ENCODE data around the gene HNRNPLL. TPM values are rescaled to one million over a fixed set of nuclear protein-coding genes. Genes with fewer than 3 reads are reported as not detected.

The HNRNPLL gene
- total RNA-seq, 1 experiment from 2014 or later: 43.2 TPM

GRCh38 chr2:38591152-38591551 is 11.6 kb downstream of the HNRNPLL start:
- Histone ChIP-seq H3K4me2 (ENCODE audit: low read length) (no peak overlapping the region), H3K9me3 (ENCODE audit: control insufficient read depth in 1 of 2, insufficient read depth in 1 of 2, low read depth in 1 of 2, low read length in 2 of 2) (no peaks in the 10 kb centered on the region), H3K4me1 (ENCODE audit: control insufficient read depth in 1 of 2, insufficient read depth in 2 of 2, low read length in 2 of 2) (peaks cover 0 to 5% of the 10 kb centered on the region in 2 experiments; a peak in 1 of 4 replicates), H3K4me3 (replicated peaks in 1 of 2; ENCODE audit: low read depth in 1 of 2, low read length in 2 of 2) (no peak overlapping the region), H3K27me3 (ENCODE audit: insufficient read depth, low read length) (no peaks in the 10 kb centered on the region), H3K9me2 (ENCODE audit: insufficient read depth) (no peaks in the 10 kb centered on the region), H4K20me1 (ENCODE audit: insufficient read depth) (no peaks in the 10 kb centered on the region), H3K36me3 (ENCODE audit: control insufficient read depth in 1 of 2, insufficient read depth in 2 of 2, low read length in 2 of 2) (0 out of 4 replicates have a peak, but pooled peaks cover 0 to 4% of the 10 kb centered on the region in 2 experiments), H3K79me2 (ENCODE audit: insufficient read depth, low read length) (peaks cover 70% of the 10 kb centered on the region), H3K27ac (ENCODE audit: low read depth, low read length) (no peak overlapping the region), H2AFZ (ENCODE audit: low read depth, low read length, poor library complexity, severe bottlenecking) (no peak overlapping the region), H3K9ac (ENCODE audit: low read length) (no peak overlapping the region)
- DNase-seq (ENCODE audit: low read depth, low spot score): no peak
- TF ChIP-seq, protein P1, sequence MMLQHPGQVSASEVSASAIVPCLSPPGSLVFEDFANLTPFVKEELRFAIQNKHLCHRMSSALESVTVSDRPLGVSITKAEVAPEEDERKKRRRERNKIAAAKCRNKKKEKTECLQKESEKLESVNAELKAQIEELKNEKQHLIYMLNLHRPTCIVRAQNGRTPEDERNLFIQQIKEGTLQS (IDR thresholded peaks at IDR 0.05): no peak
- TF ChIP-seq REST (IDR thresholded peaks at IDR 0.05; ENCODE audit: low read depth): no peak
- no TSS peak for BruUV-seq (replicated peaks)
- ChIA-PET CTCF (interaction anchor here (0.7 to 1.4 kb wide), 2 partner anchors 9 to 51 kb away, joined by 3 to 9 read pairs; no protein-coding TSS in a partner anchor), POLR2A (interaction anchor here (2.1 kb wide), 1 partner anchor 160 kb away, joined by 5 read pairs; the partner anchor contains the start of gene SRSF7), RAD21 (ENCODE audit: low non-redundant PET in 1 of 2, low total read pairs in 2 of 2, uncharacterized antibody in 2 of 2, unreplicated experiment in 2 of 2) (no interaction called here)
- no peak for ATAC-seq
- intact Hi-C loops (cut with micrococcal nuclease): no loop called here

GRCh38 chr2:38590053-38590452 is 12.7 kb downstream of the HNRNPLL start:
- CTCF ChIA-PET: interaction anchor here (1.4 kb wide), 1 partner anchor 8 kb away, joined by 9 read pairs; no protein-coding TSS in a partner anchor
- Histone ChIP-seq H2AFZ (ENCODE audit: low read depth, low read length, poor library complexity, severe bottlenecking) (no peak overlapping the region), H3K79me2 (ENCODE audit: insufficient read depth, low read length) (peaks cover 71% of the 10 kb centered on the region), H3K27ac (ENCODE audit: low read depth, low read length) (no peak overlapping the region), H3K27me3 (ENCODE audit: insufficient read depth, low read length) (no peaks in the 10 kb centered on the region), H3K9me3 (ENCODE audit: control insufficient read depth in 1 of 2, insufficient read depth in 1 of 2, low read depth in 1 of 2, low read length in 2 of 2) (no peaks in the 10 kb centered on the region), H3K9ac (ENCODE audit: low read length) (no peak overlapping the region), H3K4me2 (ENCODE audit: low read length) (no peak overlapping the region), H3K4me3 (replicated peaks in 1 of 2; ENCODE audit: low read depth in 1 of 2, low read length in 2 of 2) (no peak overlapping the region), H3K36me3 (ENCODE audit: control insufficient read depth in 1 of 2, insufficient read depth in 2 of 2, low read length in 2 of 2) (0 out of 4 replicates have a peak, but pooled peaks cover 0 to 4% of the 10 kb centered on the region in 2 experiments), H3K4me1 (ENCODE audit: control insufficient read depth in 1 of 2, insufficient read depth in 2 of 2, low read length in 2 of 2) (peaks cover 0 to 5% of the 10 kb centered on the region in 2 experiments; a peak in 1 of 4 replicates), H3K9me2 (ENCODE audit: insufficient read depth) (no peaks in the 10 kb centered on the region), H4K20me1 (ENCODE audit: insufficient read depth) (no peaks in the 10 kb centered on the region)
- TF ChIP-seq, protein P2, sequence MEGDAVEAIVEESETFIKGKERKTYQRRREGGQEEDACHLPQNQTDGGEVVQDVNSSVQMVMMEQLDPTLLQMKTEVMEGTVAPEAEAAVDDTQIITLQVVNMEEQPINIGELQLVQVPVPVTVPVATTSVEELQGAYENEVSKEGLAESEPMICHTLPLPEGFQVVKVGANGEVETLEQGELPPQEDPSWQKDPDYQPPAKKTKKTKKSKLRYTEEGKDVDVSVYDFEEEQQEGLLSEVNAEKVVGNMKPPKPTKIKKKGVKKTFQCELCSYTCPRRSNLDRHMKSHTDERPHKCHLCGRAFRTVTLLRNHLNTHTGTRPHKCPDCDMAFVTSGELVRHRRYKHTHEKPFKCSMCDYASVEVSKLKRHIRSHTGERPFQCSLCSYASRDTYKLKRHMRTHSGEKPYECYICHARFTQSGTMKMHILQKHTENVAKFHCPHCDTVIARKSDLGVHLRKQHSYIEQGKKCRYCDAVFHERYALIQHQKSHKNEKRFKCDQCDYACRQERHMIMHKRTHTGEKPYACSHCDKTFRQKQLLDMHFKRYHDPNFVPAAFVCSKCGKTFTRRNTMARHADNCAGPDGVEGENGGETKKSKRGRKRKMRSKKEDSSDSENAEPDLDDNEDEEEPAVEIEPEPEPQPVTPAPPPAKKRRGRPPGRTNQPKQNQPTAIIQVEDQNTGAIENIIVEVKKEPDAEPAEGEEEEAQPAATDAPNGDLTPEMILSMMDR (IDR thresholded peaks at IDR 0.05 in 2 of 3, conservative IDR thresholded peaks at IDR 0.05 in 1 of 3; ENCODE audit: borderline replicate concordance in 1 of 3, insufficient read depth in 1 of 3, low read depth in 2 of 3, low read length in 2 of 3): peak; percentile 13 to 50 (median 26); a peak in 3 of 6 replicates
- TF ChIP-seq RAD21 (IDR thresholded peaks at IDR 0.05; ENCODE audit: low read depth): no peak
- ATAC-seq: no peak
- DNase-seq (ENCODE audit: low read depth, low spot score): no peak
- RAD21 ChIA-PET (ENCODE audit: low non-redundant PET in 1 of 2, low total read pairs in 2 of 2, uncharacterized antibody in 2 of 2, unreplicated experiment in 2 of 2): no interaction called here
- no TSS peak for BruUV-seq (replicated peaks)
- POLR2A ChIA-PET: interaction anchor here (2.1 kb wide), 1 partner anchor 161 kb away, joined by 5 read pairs; the partner anchor contains the start of gene SRSF7
- intact Hi-C loops (cut with micrococcal nuclease): no loop called here
